HepG2 (cell line): ENCODE results near the gene CCNA2. TPM values are rescaled to one million over a fixed set of nuclear protein-coding genes. Genes with fewer than 3 reads are reported as not detected.

ENCODE experiments used
- AHDC1 ChIP-seq: sonication (generic); formaldehyde crosslinking; IDR thresholded peaks from 2 replicates; pipeline ENCODE4 v1.5.1; 2020; ENCODE audit warnings: mild to moderate bottlenecking, missing genetic modification reagents, borderline replicate concordance
- BCL6 ChIP-seq: IDR thresholded peaks from 2 replicates; pipeline ENCODE4 v1.6.1; 2016; ENCODE audit warnings: missing genetic modification reagents, missing compliant biosample characterization
- BRD4 ChIP-seq: sonication (generic); formaldehyde crosslinking; IDR thresholded peaks from 2 replicates; pipeline ENCODE4 v1.4.0; 2020; ENCODE audit warnings: missing genetic modification reagents
- LCORL ChIP-seq, 2 experiments: fragments of 450-650 bp in 1 of 2; sonication (generic) in 1 of 2; formaldehyde crosslinking in 1 of 2; IDR thresholded peaks; 2 replicates each; pipeline versions ENCODE4 v1.5.0 to v1.6.1; 2017 to 2020; ENCODE audit warnings: antibody characterized with exemption in 1 of 2, missing genetic modification reagents in 1 of 2
- MNT ChIP-seq: fragments of 450-650 bp; IDR thresholded peaks from 2 replicates; pipeline ENCODE4 v1.6.1; 2016
- ZFP1 ChIP-seq: IDR thresholded peaks from 2 replicates; pipeline ENCODE4 v1.6.1; 2016
- ZFX ChIP-seq: sonication (generic); formaldehyde crosslinking; IDR thresholded peaks from 2 replicates; pipeline ENCODE4 v1.4.0; 2020; ENCODE audit warnings: mild to moderate bottlenecking, low read depth, missing genetic modification reagents, moderate library complexity
- ZNF224 ChIP-seq: sonication (generic); formaldehyde crosslinking; IDR thresholded peaks from 2 replicates; pipeline ENCODE4 v1.5.0; 2020; ENCODE audit warnings: mild to moderate bottlenecking, missing genetic modification reagents
- ZNF275 ChIP-seq: sonication (generic); formaldehyde crosslinking; IDR thresholded peaks from 2 replicates; pipeline ENCODE4 v1.8.0; 2022; ENCODE audit warnings: missing genetic modification reagents, mild to moderate bottlenecking, inconsistent platforms, borderline replicate concordance
- ZNF3 ChIP-seq: IDR thresholded peaks from 2 replicates; pipeline ENCODE4 v1.7.0; 2017; ENCODE audit warnings: inconsistent platforms
- ZNF326 ChIP-seq: sonication (generic); formaldehyde crosslinking; IDR thresholded peaks from 2 replicates; pipeline ENCODE4 v1.4.0; 2020; ENCODE audit warnings: missing genetic modification reagents, borderline replicate concordance
- ZNF629 ChIP-seq: sonication (generic); formaldehyde crosslinking; conservative IDR thresholded peaks from 2 replicates; pipeline ENCODE4 v1.5.0; 2020; ENCODE audit warnings: missing genetic modification reagents
- ZNF646 ChIP-seq: sonication (generic); formaldehyde crosslinking; IDR thresholded peaks from 2 replicates; pipeline ENCODE4 v1.9.0; 2021; ENCODE audit warnings: mild to moderate bottlenecking, missing genetic modification reagents
- ZNF879 ChIP-seq: sonication (generic); formaldehyde crosslinking; IDR thresholded peaks from 2 replicates; pipeline ENCODE4 v1.8.1; 2023; ENCODE audit warnings: missing genetic modification reagents
- polyA plus RNA-seq, 8 experiments: library from polyadenylated mRNA; depleted of rRNA in 3 of 8; stranded (reverse) in 7 of 8; unstranded in 1 of 8; fragments of >200 nt; fragmentation: Illumina TruSeq in 4 of 8; extraction: Trizol in 4 of 8; gene quantifications; 2 replicates each; pipeline versions ENCODE4 v1.2.1 to v1.2.3, GENCODE V29; 2011 to 2016; ENCODE audit warnings: low read depth in 4 of 8, missing spikeins in 1 of 8, mixed read lengths in 1 of 8; ENCODE audit not compliant: insufficient read depth in 1 of 8
- total RNA-seq, 5 experiments: library from RNA; depleted of rRNA; stranded (reverse); fragments of >200 nt; fragmentation: Illumina TruSeq; extraction: Trizol; gene quantifications; 2 replicates each; pipeline ENCODE4 v1.2.3, GENCODE V29; 2016; ENCODE audit warnings: low read depth in 1 of 5

CCNA2 gene
- total and polyA plus RNA-seq, 2 of the 13 experiments (the other 11 are each of a cell fraction or from before 2014, with no cell fraction given), result 31.3 to 105 TPM

- TF ChIP-seq MNT, result peak; percentile 61
- no peak for TF ChIP-seq ZFP1 (CRISPR knock-in tag)
- no peak for TF ChIP-seq ZNF629 (CRISPR knock-in tag)
- peak; percentile 27; the same call in 1 of the 2 replicates for TF ChIP-seq ZNF646
- no peak for TF ChIP-seq ZNF3 (CRISPR knock-in tag)
- TF ChIP-seq ZNF224 (CRISPR knock-in tag), result 0 out of 2 replicates have a peak, but pooled peaks have one; percentile 20
- TF ChIP-seq ZNF879 (CRISPR knock-in tag), result no peak
- no peak for TF ChIP-seq AHDC1 (CRISPR knock-in tag)
- TF ChIP-seq BRD4 (CRISPR knock-in tag), result peak; percentile 67; the same call in 1 of the 2 replicates
- no peak for TF ChIP-seq LCORL (IDR thresholded peaks at IDR 0.05)
- 0 out of 2 replicates have a peak, but pooled peaks have one; percentile 4 for TF ChIP-seq LCORL (CRISPR knock-in tag; IDR thresholded peaks at IDR 0.05)
- peak; percentile 89 for TF ChIP-seq ZFX (CRISPR knock-in tag)
- TF ChIP-seq ZNF275 (CRISPR knock-in tag), result peak; percentile 53; the same call in 1 of the 2 replicates
- no peak for TF ChIP-seq ZNF326 (CRISPR knock-in tag)
- peak; percentile 18; the same call in 1 of the 2 replicates for TF ChIP-seq BCL6 (CRISPR knock-in tag)
Observed at GRCh38 chr4:121823505-121824170, at the start of gene CCNA2 (continued).
